NAMALWA (cell line): ENCODE measurements around the gene STEAP3.

Source experiments
- DNase-seq: peaks from one replicate; pipeline ENCODE4 v3.0.0-alpha.2; 2015; ENCODE audit warnings: low spot score

STEAP3 gene

GRCh38 chr2:119197529-119198239 is 25.9 kb upstream of the STEAP3 start:
- no peak for DNase-seq

- no peak for DNase-seq
Observed at GRCh38 chr2:119198240-119198840, 25.3 kb upstream of the STEAP3 start.

GRCh38 chr2:119201815-119202214 is 21.8 kb upstream of the STEAP3 start:
- no peak for DNase-seq

DNA sequence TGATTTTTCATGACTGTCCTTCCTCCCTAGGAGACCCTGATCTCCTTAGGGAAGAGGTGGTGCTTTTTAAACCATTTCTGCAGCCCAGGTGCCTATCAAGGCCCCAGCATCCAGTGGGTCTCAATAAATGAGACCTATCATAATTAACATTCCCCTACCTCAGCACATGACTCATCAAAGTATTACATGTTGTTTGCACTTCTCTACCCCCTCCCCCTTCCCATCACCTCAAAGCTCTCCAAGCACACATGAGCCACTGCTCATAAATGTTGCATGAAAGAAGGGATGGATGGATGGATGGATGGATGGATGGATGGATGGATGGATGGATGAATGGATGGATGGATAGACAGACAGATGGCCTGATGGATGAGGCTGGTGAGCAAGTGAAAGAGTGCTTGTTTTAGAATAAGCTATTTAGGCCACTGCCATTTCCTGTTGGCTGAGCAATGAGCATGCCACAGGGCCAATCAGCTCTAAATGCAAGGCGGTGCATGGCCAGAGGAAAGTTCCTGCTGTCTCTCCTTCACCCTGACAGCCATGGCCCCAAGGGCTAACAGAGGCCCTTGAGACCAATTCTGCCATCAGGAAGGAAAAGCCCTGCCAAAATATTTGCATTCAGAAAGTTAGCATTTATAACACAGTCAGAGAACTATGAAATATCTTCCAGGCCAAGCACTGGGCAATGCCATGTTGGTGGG is 20.9 kb upstream of the STEAP3 start:
- no peak for DNase-seq

- no peak for DNase-seq
Observed at GRCh38 chr2:119204525-119204924, 19.1 kb upstream of the STEAP3 start.

DNA sequence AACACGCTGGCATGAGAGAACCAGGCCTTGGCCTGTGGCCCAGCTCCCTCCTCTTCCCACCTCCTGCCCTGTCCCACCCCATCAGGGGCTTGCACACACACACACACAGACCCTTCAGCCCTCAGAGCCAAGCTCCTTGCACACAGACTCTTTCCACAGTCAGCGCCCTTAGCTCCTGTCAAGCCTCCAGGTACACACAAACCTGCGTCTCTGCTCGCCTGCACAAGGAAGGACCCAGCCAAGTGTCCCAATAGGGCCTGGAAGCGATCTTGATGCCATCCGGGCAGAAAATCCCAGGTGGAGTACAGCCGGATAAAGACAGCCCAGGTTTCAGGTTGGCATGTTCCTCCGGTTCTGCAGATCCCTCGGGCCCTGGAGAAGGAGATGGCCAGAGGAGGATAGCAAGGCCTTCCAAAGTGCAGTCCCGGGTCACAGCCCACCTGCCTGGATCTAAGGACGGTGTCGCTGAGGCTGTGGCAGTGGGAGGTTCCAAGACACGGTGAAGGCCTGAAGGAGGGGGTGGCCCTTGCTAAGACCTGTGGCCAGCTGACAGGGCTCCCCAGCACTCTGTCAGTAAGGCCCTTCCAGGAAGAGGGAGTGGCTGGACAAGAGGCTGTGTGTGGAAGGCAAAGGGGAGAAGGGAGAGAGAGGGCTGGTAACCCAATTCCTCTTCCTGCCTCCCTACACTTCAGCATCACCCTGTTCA is 18.5 kb upstream of the STEAP3 start:
- no peak for DNase-seq

- DNase-seq, result no peak
Observed at GRCh38 chr2:119206201-119206600, 17.4 kb upstream of the STEAP3 start.

- DNase-seq, result no peak
Observed at GRCh38 chr2:119207447-119207846, 16.2 kb upstream of the STEAP3 start.

DNA sequence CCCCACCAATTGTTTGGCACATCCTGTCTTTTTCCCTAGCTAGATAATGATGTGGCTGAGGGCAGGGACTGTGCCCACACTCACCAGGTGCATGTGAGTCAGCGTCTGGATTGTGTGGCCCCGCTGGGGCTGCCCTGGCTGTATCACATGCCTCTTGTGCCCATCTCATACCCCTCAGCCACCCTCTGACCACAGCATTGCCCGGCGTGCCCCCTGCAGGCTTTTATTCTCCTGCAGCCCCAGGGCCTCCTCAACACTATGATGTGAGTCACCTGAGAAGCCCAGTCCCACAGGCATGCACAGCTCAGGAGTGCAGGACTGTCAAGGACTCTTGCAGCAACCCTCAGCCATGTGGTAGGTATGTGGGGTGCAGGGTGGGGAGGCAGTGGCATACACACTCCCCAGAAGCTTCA is 14.8 kb upstream of the STEAP3 start:
- no peak for DNase-seq

DNA sequence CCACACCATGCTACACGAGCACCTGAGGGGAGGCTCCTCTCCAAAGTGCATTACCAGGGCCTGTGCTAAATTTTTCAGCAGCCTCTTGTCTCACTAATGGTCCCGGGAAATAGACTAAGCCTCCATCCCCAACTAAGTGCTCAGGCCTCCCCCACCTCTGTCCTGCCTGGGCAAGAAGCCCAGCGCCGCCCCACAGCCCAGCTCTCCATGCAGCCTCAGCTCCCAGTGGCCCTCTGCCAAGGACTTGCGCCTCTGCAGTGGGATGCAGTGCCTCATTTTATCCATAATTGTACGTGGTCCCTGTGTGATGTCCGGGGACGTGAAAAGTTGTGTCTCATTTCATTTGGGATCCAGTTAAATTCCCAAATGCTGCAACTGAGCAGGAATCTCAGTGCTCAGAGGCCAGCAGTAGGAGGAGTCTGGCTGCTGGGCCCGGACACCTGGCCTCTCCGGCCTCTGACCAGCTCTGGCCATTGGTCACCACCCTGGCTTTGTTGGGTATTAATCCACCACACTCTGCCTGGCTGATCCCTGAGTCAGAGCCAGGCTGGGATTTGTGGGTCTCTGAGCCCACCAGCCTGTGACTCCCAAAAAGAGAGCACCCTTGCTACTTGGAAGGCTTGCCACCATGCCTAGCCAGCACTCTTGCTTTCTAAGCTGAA is 11.4 kb upstream of the STEAP3 start:
- no peak for DNase-seq

DNA sequence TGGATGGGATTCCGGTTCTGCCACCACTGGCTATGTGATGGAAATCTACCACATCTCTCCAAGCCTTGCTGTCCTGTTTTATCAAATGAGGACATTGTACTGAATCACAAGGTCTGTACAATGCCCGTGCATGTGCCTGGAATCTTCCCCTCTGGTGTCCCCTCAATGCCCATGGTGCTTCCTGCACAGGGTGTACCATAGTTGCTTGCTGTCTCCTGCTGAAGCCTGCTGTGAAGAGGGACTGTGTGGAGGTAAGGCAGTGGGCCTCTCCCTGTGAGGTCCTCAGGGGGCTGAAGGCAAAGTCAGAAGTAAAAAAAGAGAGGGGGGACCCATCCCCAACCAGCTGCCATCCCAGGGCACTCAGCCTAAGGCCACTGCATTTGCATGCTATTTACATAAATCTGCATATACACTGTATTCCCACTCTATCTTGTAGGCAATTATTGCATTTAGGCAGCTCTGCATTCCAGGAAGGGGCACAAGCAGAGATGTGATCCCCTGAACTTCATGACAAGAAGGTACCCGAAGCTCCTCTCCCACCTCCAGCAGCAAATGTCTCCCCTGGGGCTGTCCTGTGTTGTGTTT is 9.1 kb upstream of the STEAP3 start:
- no peak for DNase-seq

DNA sequence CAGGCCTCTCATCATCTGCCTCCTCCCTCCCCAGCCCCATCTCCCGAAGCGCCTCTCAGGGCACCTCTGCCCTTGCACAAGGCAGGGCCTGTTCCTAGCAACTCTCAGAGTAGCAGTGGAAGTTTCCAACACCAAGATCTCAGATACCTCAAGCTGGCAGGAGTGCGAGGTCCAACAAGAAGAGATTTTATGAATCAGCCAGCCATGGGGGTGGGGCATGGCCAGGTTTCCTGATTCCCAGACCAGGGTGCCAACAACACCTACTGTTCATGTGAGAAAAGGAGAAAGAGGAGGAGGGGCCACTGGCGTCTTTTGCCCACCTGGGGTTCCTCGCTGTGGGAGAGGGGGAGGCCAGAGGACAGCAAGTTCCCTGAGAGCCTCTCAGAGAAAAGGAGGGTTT is 6.6 kb upstream of the STEAP3 start:
- DNase-seq, result no peak

- DNase-seq, result no peak
Observed at GRCh38 chr2:119218478-119219064, 5.1 kb upstream of the STEAP3 start.

DNA sequence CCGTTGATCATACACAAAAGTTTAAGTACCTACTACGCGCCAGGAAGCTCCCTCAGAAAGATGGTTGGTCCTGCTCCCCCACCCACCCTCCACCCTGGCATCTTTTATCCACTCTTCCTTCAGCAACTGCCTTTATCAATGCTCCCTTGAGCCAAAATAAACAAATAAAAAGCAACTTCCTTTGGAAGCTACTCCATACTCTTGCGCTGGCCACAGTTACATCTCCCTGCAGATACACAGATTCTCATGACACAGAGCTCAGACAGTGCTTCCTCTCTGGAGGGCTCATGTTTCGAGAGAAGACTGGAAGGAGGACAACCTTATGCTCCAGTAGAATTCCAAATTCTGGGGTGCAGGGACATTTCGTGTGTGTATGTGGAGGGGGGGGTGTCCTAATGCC is 3.8 kb upstream of the STEAP3 start:
- DNase-seq, result no peak

GRCh38 chr2:119220720-119221301 is 2.8 kb upstream of the STEAP3 start:
- no peak for DNase-seq

GRCh38 chr2:119221609-119222008 is 2.0 kb upstream of the STEAP3 start:
- no peak for DNase-seq

DNA sequence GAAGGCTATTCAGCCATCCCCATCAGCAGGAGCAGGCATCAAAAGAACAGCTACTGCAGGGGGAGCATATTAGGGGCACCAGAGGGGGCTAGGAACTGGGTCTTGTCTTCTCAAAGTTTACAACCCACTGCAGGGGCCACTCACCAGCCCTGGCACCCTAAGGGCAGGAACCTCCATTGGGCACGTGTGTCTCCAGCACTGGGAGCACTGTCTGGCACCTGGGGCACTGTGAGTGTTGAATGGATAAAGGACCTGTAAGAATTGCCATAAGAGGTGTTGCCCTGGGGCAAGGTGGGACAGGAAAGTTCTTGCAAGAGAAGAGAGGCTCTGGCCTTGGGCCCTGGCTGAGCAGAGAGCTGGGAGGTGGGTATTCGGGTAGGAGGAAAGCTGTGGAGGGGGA is 1.4 kb upstream of the STEAP3 start:
- DNase-seq, result no peak

GRCh38 chr2:119222863-119223520 is 642 bp upstream of the STEAP3 start:
- DNase-seq, result no peak

- DNase-seq, result no peak
Observed at GRCh38 chr2:119224391-119225104, 914 bp downstream of the STEAP3 start.
